ENCODE measurements around the gene VCPKMT. TPM values are rescaled to one million over a fixed set of nuclear protein-coding genes. Genes with fewer than 3 reads are reported as not detected.

Gene VCPKMT
- total and polyA plus RNA-seq, 9 of the 15 experiments (the other 6 are each of a cell fraction or from before 2014, with no cell fraction given), result 2.7 to 7.8 (median 6.3) TPM

- WGBS (ENCODE audit: insufficient coverage, low coverage, missing lambda C conversion rate), result 30% methylated on average over 9 of the region's 12 CpGs
- ATAC-seq, result peak; percentile 72
- Histone ChIP-seq H3K4me1 (replicated peaks in 1 of 2; ENCODE audit: control insufficient read depth in 2 of 2, insufficient read depth in 2 of 2, low read length in 2 of 2) (peaks cover 39 to 68% of the 10 kb centered on the region in 2 experiments), H2AFZ (ENCODE audit: low read depth, low read length) (peak overlapping the region; percentile 47), H3K36me3 (ENCODE audit: control insufficient read depth, insufficient read depth, low read length) (no peaks in the 10 kb centered on the region), H3K79me2 (ENCODE audit: control insufficient read depth, insufficient read depth, low read length) (no peaks in the 10 kb centered on the region), H4K20me1 (replicated peaks; ENCODE audit: control insufficient read depth, insufficient read depth, low read length) (no peaks in the 10 kb centered on the region), H3K4me3 (no peak overlapping the region), H3K9me1 (ENCODE audit: control insufficient read depth, insufficient read depth, low read length) (peaks cover 3% of the 10 kb centered on the region), H3K9ac (ENCODE audit: insufficient read depth in 1 of 2, low read depth in 2 of 2, low read length in 2 of 2) (peak overlapping the region; percentile 60 to 88), H3K9me3 (replicated peaks; ENCODE audit: control insufficient read depth, insufficient read depth, low read depth, low read length) (no peaks in the 10 kb centered on the region), H3K27ac (ENCODE audit: extremely low read depth, low read depth, low read length) (peak overlapping the region; percentile 90), H3K4me2 (ENCODE audit: insufficient read depth, low read length) (peak overlapping the region; percentile 59), H3K27me3 (ENCODE audit: control insufficient read depth in 2 of 2, insufficient read depth in 2 of 2, low read length in 2 of 2) (no peaks in the 10 kb centered on the region)
- peak; percentile 60 to 82 (median 71) for DNase-seq (ENCODE audit: extremely low read depth in 1 of 4, low spot score in 3 of 4)
- ChIA-PET POLR2A (interaction anchor here (0.7 to 2.1 kb wide), 3 partner anchors 58 to 198 kb away, joined by 4 to 8 read pairs (median 4); no protein-coding TSS in a partner anchor), CTCF (ENCODE audit: low intra/inter-chr PET ratio) (no interaction called here)
- in situ Hi-C loops (cut with MboI) (no loop called here), intact Hi-C loops (cut with micrococcal nuclease) (loop anchor here (2.0 to 5.0 kb wide), 3 partner anchors 59 to 198 kb away; no protein-coding TSS in a partner anchor)
- BruUV-seq (replicated peaks), result no TSS peak
- FAIRE-seq, result peak; percentile 83
- no peak for TF ChIP-seq BRF1 (IDR thresholded peaks at IDR 0.05; ENCODE audit: borderline replicate concordance, extremely low read depth, insufficient read length)
- TF ChIP-seq, protein P1, sequence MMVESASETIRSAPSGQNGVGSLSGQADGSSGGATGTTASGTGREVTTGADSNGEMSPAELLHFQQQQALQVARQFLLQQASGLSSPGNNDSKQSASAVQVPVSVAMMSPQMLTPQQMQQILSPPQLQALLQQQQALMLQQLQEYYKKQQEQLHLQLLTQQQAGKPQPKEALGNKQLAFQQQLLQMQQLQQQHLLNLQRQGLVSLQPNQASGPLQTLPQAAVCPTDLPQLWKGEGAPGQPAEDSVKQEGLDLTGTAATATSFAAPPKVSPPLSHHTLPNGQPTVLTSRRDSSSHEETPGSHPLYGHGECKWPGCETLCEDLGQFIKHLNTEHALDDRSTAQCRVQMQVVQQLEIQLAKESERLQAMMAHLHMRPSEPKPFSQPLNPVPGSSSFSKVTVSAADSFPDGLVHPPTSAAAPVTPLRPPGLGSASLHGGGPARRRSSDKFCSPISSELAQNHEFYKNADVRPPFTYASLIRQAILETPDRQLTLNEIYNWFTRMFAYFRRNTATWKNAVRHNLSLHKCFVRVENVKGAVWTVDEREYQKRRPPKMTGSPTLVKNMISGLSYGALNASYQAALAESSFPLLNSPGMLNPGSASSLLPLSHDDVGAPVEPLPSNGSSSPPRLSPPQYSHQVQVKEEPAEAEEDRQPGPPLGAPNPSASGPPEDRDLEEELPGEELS (CRISPR knock-in tag; IDR thresholded peaks at IDR 0.05; ENCODE audit: borderline replicate concordance), result no peak
- no peak for TF ChIP-seq BCOR (IDR thresholded peaks at IDR 0.05)
- TF ChIP-seq, protein P2, sequence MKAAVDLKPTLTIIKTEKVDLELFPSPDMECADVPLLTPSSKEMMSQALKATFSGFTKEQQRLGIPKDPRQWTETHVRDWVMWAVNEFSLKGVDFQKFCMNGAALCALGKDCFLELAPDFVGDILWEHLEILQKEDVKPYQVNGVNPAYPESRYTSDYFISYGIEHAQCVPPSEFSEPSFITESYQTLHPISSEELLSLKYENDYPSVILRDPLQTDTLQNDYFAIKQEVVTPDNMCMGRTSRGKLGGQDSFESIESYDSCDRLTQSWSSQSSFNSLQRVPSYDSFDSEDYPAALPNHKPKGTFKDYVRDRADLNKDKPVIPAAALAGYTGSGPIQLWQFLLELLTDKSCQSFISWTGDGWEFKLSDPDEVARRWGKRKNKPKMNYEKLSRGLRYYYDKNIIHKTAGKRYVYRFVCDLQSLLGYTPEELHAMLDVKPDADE (conservative IDR thresholded peaks at IDR 0.05; ENCODE audit: control insufficient read depth, low read depth, low read length), result no peak
- TF ChIP-seq EZH2 (IDR thresholded peaks at IDR 0.05; ENCODE audit: borderline replicate concordance, low read depth, low read length), result no peak
- TF ChIP-seq, protein P3, sequence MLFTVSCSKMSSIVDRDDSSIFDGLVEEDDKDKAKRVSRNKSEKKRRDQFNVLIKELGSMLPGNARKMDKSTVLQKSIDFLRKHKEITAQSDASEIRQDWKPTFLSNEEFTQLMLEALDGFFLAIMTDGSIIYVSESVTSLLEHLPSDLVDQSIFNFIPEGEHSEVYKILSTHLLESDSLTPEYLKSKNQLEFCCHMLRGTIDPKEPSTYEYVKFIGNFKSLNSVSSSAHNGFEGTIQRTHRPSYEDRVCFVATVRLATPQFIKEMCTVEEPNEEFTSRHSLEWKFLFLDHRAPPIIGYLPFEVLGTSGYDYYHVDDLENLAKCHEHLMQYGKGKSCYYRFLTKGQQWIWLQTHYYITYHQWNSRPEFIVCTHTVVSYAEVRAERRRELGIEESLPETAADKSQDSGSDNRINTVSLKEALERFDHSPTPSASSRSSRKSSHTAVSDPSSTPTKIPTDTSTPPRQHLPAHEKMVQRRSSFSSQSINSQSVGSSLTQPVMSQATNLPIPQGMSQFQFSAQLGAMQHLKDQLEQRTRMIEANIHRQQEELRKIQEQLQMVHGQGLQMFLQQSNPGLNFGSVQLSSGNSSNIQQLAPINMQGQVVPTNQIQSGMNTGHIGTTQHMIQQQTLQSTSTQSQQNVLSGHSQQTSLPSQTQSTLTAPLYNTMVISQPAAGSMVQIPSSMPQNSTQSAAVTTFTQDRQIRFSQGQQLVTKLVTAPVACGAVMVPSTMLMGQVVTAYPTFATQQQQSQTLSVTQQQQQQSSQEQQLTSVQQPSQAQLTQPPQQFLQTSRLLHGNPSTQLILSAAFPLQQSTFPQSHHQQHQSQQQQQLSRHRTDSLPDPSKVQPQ (CRISPR knock-in tag; IDR thresholded peaks at IDR 0.05; ENCODE audit: borderline replicate concordance), result no peak
- peak; percentile 72; the same call in 1 of the 2 replicates for TF ChIP-seq NFRKB (IDR thresholded peaks at IDR 0.05; ENCODE audit: low read depth)
- TF ChIP-seq, protein P4, sequence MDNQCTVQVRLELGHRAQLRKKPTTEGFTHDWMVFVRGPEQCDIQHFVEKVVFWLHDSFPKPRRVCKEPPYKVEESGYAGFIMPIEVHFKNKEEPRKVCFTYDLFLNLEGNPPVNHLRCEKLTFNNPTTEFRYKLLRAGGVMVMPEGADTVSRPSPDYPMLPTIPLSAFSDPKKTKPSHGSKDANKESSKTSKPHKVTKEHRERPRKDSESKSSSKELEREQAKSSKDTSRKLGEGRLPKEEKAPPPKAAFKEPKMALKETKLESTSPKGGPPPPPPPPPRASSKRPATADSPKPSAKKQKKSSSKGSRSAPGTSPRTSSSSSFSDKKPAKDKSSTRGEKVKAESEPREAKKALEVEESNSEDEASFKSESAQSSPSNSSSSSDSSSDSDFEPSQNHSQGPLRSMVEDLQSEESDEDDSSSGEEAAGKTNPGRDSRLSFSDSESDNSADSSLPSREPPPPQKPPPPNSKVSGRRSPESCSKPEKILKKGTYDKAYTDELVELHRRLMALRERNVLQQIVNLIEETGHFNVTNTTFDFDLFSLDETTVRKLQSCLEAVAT (IDR thresholded peaks at IDR 0.05), result no peak
- no peak for TF ChIP-seq LCOR (CRISPR knock-in tag; IDR thresholded peaks at IDR 0.05)
- peak; percentile 83 for TF ChIP-seq ATF3 (IDR thresholded peaks at IDR 0.05)
- TF ChIP-seq ATF3 (CRISPR knock-in tag; conservative IDR thresholded peaks at IDR 0.05), result no peak
- TF ChIP-seq TCF7 (IDR thresholded peaks at IDR 0.05; ENCODE audit: borderline replicate concordance), result no peak
These were observed 55.3 kb downstream of the VCPKMT start for GRCh38 chr14:50060871-50061663.

Measured in K562 (cell line).